Measurements from ENCODE around the gene BCL2. TPM values are rescaled to one million over a fixed set of nuclear protein-coding genes. Genes with fewer than 3 reads are reported as not detected.

The BCL2 gene
- total RNA-seq, 1 experiment from 2014 or later = 2.6 TPM

GRCh38 chr18:63299837-63300745 lies 19.5 kb downstream of the BCL2 start:
- Mint-ChIP-seq H3K36me3 (no peaks in the 10 kb centered on the region), H3K9me3 (no peaks in the 10 kb centered on the region), H3K4me1 (peaks cover 26% of the 10 kb centered on the region), H3K27me3 (ENCODE audit: low read depth) (no peaks in the 10 kb centered on the region), H3K4me3 (no peak overlapping the region), H3K27ac (no peak overlapping the region)
- ATAC-seq (no peak), DNase-seq (ENCODE audit: low spot score) (no peak)
- ChIA-PET POLR2A (no interaction called here), CTCF (no interaction called here)
- TF ChIP-seq ATF1 (CRISPR knock-in tag; IDR thresholded peaks at IDR 0.05) = no peak
- no peak for TF ChIP-seq E2F4 (CRISPR knock-in tag; IDR thresholded peaks at IDR 0.05; ENCODE audit: borderline replicate concordance, low read depth)

GRCh38 chr18:63298400-63299365 lies 20.9 kb downstream of the BCL2 start:
- TF ChIP-seq TEAD4 (CRISPR knock-in tag; IDR thresholded peaks at IDR 0.05) (no peak), ZNF263 (CRISPR knock-in tag; IDR thresholded peaks at IDR 0.05; ENCODE audit: low read depth) (no peak), NR1H2 (CRISPR knock-in tag; IDR thresholded peaks at IDR 0.05) (no peak), TCF7 (CRISPR knock-in tag; IDR thresholded peaks at IDR 0.05; ENCODE audit: low read depth) (no peak), FOXP1 (CRISPR knock-in tag; IDR thresholded peaks at IDR 0.05; ENCODE audit: borderline replicate concordance) (no peak), CREM (CRISPR knock-in tag; IDR thresholded peaks at IDR 0.05) (no peak), MLX (CRISPR knock-in tag; IDR thresholded peaks at IDR 0.05) (no peak), ELF4 (CRISPR knock-in tag; IDR thresholded peaks at IDR 0.05; ENCODE audit: low read depth) (no peak), HMGXB4 (CRISPR knock-in tag; IDR thresholded peaks at IDR 0.05) (no peak), MYBL2 (CRISPR knock-in tag; IDR thresholded peaks at IDR 0.05) (no peak), MXD4 (CRISPR knock-in tag; IDR thresholded peaks at IDR 0.05; ENCODE audit: borderline replicate concordance) (no peak), FOXJ3 (CRISPR knock-in tag; IDR thresholded peaks at IDR 0.05; ENCODE audit: borderline replicate concordance) (no peak), HMGA2 (CRISPR knock-in tag; IDR thresholded peaks at IDR 0.05) (no peak), ETV6 (CRISPR knock-in tag; IDR thresholded peaks at IDR 0.05) (no peak)
- DNase-seq (ENCODE audit: low spot score) = no peak
- ATAC-seq = no peak
- no peaks in the 10 kb centered on the region for H3K36me3 Mint-ChIP-seq
- CTCF ChIA-PET = interaction anchor here (0.6 to 1.6 kb wide), 3 partner anchors 19 to 282 kb away, joined by 3 to 5 read pairs (median 4); no protein-coding TSS in a partner anchor
- POLR2A ChIA-PET = interaction anchor here (0.6 kb wide), 2 partner anchors 79 to 273 kb away, joined by 3 read pairs; no protein-coding TSS in a partner anchor
- H3K4me1 Mint-ChIP-seq = peaks cover 26% of the 10 kb centered on the region
- no peak overlapping the region for H3K4me3 Mint-ChIP-seq
- no peaks in the 10 kb centered on the region for H3K27me3 Mint-ChIP-seq (ENCODE audit: low read depth)
- H3K9me3 Mint-ChIP-seq = no peaks in the 10 kb centered on the region
- H3K27ac Mint-ChIP-seq = no peak overlapping the region
